H4 (cell line): ENCODE data around the gene HSF4. TPM values are rescaled to one million over a fixed set of nuclear protein-coding genes. Genes with fewer than 3 reads are reported as not detected.

Experiments used
- DNase-seq: peaks from one replicate; pipeline ENCODE4 v3.0.0-alpha.2; 2015; ENCODE audit warnings: low spot score
- total RNA-seq: library from RNA; depleted of rRNA; stranded (reverse); fragments of >200 nt; shearing (Covaris generic); gene quantifications from 2 replicates; pipeline ENCODE4 v1.2.3, GENCODE V29; 2014

Gene HSF4
- total RNA-seq, 1 experiment from 2014 or later: 0.50 TPM

DNA sequence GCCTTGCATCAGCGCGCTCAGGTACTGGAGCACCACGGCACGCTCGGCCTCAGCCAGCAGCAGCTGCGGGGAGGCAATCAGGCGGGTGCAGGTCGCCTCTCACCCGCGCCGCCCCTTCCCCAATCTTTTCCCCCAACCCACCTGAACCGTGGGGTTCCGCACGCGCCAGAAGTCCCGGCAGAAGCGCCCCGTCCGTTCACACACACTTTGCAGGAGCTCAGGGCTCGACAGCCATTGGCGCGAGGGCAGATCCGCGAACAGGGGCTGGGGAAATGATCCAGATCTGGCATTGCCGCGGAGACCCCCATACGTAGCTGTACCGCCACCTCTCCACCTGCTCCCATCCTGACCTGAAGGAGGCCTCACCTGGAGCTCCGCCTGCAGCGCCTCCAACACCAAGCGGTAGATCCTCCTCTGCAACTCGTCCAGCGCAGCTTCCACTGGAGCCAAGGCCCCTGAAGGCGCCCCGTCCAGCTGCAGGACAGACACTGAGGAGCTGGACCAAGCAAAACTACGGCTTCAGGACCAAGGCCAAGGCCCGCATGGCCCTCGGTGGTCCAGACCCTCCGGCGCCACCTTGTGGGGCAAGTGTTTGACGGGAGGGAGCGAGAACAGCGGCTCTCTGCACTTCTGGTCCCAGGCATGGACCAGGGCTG, 20.6 kb downstream of the HSF4 start:
- DNase-seq: peak; percentile 82

DNA sequence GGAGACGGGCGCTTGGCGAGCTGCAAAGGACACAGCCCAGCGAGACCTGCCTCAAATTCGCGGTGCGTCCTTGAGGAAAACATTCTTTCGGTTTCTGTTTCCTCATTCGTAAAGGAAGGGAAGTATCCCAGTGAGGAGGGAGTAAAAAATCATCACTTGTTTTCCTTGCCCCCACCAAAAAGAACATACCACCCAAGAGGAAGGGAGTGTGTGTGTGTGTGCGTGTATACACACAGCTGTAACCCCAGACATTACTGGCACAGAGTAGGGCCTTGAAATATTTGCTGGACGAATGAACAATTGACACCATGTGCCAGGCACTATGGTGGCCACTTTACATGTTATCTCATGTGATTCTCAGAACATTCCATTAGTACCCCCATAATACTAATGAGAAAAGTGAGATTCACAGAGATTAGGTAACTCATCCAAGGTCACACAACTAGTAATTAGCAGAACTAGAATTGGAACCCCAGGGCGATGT, 21.1 kb downstream of the HSF4 start:
- DNase-seq: no peak

- DNase-seq: no peak
These were observed 22.0 kb downstream of the HSF4 start for GRCh38 chr16:67186550-67186950.

- no peak for DNase-seq
These were observed 22.8 kb downstream of the HSF4 start for GRCh38 chr16:67187175-67187890.

DNA sequence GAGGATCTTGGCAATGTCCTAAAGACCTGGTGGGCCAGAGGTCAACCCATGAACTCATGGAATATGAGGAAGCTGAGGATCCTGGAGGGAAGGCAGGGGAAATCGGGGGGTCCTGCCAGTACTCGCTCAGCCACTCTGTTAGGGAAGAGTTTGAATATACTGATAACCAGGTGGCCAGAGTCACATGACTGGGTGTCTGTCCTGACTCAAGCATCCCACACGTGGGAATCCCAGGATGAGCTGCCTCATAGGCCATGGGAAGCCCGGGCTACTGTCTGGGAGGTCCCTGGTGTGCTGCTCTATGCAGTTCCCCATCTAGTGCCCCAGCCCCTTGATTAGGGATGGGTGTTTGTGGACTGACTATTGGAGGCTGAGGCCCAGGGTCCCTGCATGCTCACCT, 23.8 kb downstream of the HSF4 start:
- no peak for DNase-seq

GRCh38 chr16:67188798-67189197, 24.3 kb downstream of the HSF4 start:
- DNase-seq: no peak

DNA sequence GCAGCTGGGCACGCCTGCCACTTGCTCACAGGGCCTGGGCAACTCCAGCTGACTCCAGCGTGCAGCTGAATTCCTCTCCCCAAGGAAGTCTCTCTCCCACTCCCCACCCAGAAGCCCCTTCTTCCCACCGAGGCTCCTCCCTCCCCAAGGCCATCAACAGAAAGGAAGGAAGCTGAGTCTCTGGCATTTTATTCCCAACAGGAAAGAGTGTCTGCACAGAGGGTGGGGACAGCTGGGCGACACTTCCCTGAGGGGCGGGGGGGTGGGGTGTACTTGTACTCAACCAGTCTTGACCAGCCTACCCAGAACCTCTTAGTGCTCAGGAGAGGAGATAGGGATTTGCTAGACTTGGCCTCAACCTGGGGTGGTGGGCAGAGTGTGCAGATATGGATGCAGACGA, 25.5 kb downstream of the HSF4 start, which contains the start of gene EXOC3L1:
TSS of gene EXOC3L1 (minus strand) at position 96 of the 400 bp plus-strand sequence. CDS start 460 bp downstream, outside the sequence.
- no peak for DNase-seq

DNA sequence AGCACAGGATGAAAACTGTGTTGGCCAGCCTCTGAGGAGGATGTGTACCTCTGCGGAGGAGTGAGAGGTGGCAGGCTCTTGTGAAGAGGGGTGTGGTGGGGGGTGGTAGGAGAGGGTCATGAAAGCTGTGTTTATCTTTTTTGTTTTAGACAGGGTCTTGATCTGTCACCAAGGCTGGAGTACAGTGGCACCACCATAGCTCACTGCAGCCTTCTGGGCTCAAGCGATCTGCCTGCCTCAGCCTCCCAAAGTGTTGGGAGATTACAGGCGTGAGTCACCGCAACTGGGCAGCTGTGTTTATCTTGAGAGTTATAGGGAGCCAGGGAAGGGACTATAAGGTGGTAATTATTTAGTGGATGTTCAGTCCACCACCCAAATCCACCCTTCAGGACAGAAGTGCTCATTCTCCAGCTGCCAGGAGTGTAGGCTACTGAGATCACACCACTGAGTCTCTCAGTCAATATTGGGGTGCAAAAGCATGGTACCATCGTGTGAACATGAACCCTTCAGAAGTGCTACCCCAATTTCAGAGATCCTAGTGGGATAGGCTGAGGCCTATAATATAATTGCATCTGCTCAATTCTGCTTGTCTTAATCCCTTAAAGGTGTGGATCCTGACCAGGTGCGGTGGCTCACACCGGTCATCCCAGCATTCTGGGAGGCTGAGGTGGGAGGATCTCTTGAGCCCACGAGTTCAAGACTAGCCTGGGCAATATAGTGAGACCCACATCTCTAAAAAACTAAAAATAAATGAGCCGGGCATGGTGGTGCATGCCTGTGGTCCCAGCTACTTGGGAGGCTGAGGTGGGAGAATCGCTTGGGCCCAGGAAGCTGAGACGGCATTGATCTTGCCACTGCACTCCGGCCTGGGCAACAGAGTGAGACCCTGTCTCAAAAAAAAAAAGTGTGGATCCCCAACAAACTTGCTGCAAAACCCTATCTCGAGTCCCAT, 26.2 kb downstream of the HSF4 start:
- DNase-seq: no peak

DNA sequence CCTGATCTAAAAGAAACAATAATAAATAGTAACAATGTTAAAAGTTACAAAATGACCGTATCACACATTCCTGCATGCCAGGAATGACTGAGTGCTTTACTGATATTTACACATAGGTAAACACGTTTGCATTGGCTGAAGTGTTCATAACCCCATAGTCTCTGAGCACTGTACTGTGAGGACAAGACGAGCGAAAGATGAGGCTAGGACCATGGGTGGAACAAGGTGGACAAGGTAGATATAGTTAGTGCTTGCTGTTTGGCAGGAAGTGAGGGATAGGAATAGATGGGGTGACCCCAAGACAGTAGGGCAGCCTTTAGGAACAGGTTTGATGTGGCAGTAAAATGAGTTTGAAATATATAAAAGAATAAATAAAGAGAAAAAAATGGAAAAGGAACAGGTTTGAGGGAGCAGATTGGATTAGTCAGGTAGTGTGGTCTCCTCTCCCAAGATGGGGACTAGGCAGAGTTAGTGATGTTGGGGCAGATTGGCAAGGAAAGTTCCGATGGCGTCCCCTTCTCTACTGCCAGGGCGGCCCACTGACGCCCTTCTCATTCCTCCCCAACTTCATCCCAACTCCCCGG, 27.0 kb downstream of the HSF4 start:
- DNase-seq: no peak

GRCh38 chr16:67191995-67192681, 27.6 kb downstream of the HSF4 start, which contains the start of gene E2F4:
Gene E2F4, plus strand, starts transcription at chr16:67192155. Its CDS starts 73 bp downstream, at chr16:67192228.
- peak; percentile 93 for DNase-seq

GRCh38 chr16:67192781-67193361, 28.3 kb downstream of the HSF4 start:
- DNase-seq: no peak

DNA sequence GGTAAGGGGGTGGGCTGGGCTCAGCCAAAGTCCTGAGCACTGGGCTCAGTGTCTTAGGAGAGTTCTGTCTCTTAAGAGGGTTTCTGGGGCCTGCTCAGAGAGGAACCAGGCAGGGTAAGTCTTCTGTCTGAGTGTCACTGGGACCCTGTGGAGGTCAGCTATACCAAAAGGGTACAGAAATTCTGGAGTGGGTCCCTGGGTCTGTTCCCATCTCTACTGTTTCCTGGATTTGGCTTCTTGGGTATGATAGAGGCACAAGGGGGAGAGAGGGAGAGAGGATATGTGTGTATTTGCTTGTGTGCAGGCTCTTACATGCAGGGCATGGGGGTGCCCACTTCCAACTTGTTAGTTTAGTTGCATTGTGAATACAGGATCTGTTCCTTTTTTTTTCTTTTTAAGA, 29.0 kb downstream of the HSF4 start:
- DNase-seq: no peak

DNA sequence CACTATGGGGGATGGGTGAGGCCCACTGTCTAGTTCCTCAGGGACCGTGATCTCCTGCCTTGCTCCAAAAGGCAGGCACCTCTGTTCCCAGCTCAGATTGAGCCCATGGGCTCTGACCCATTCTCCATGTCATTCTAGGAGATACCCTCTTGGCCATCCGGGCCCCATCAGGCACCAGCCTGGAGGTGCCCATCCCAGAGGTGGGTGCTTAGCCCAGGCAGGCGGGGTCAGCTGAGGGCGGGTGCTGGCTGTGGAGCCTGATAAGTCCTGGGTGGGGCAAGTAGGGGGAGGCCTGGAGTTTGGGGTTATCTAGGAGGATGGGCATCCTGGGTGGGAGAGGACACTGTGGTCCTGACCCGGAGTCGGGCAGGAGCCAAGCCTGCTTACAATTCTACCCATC, 29.7 kb downstream of the HSF4 start:
- no peak for DNase-seq

- DNase-seq: no peak
These were observed 31.1 kb downstream of the HSF4 start for GRCh38 chr16:67195676-67196075.

- DNase-seq: no peak
These were observed 32.3 kb downstream of the HSF4 start for GRCh38 chr16:67196881-67197280.

DNA sequence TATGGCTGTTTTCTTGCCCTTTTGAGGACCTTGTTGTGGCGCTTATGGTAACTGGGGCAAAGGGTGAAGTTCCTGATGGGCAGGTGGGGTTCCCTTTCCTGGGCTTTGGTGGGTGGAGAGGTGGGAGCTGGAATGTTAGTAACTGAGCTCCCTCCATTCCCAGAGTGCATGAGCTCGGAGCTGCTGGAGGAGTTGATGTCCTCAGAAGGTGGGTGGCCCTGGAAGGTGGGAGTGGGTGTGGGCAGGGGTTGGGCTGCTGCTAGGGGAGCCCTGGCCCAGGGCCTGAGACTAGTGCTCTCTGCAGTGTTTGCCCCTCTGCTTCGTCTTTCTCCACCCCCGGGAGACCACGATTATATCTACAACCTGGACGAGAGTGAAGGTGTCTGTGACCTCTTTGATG, 33.2 kb downstream of the HSF4 start:
- no peak for DNase-seq

GRCh38 chr16:67198238-67198734, 33.7 kb downstream of the HSF4 start:
- no peak for DNase-seq

GRCh38 chr16:67199011-67199807, 34.7 kb downstream of the HSF4 start, which contains the start of gene ELMO3:
Gene ELMO3, plus strand, starts transcription at chr16:67199131. Its CDS starts 196 bp downstream, at chr16:67199327.
- DNase-seq: no peak

DNA sequence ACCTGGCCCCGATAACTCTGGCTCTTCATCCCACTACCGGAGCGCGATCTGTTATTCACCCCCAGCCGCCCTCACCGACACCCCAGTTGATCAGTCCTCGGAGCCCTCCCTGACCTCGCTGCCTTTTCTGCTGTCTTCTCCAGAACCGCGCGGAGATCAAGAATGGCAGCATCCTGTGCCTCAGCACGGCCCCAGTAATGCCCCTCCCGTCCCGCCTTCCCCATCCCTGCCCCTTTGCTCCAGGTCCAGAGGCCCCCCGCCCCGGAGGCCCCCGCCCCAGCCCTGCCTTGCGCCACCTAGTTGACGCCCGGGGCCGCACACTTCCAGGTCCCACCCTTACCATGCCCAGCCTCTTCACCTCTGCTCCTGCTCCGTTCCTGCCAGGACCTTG, 35.3 kb downstream of the HSF4 start:
- no peak for DNase-seq
